Body of pancreas (tissue), 4 donors: Measurements from ENCODE around the gene GPR156.

Source experiments
- CTCF ChIP-seq, 7 experiments: fragments of 450-650 bp in 4 of 7; fragments of 200-600 bp in 3 of 7; sonication (generic) in 3 of 7; IDR thresholded peaks; one replicate each; pipeline ENCODE4 v1.5.1; 2016 to 2019; ENCODE audit warnings: antibody characterized with exemption in 7 of 7
- POLR2A ChIP-seq, 3 donors: fragments of 450-650 bp; IDR thresholded peaks; one replicate each; pipeline ENCODE4 v1.6.1; 2016; ENCODE audit warnings: antibody characterized with exemption in 3 of 3, mild to moderate bottlenecking in 2 of 3

- TF ChIP-seq POLR2A (IDR thresholded peaks at IDR 0.05), result no peak
- TF ChIP-seq CTCF (IDR thresholded peaks at IDR 0.05), result no peak
Observed at GRCh38 chr3:120156699-120157098, 128.3 kb downstream of the GPR156 start.
